SU-DHL-6 (cell line): Measurements from ENCODE around the gene NELFB.

Experiments
- H2AFZ ChIP-seq: fragments of 200-600 bp; sonication (generic); 2 replicates; pipeline ENCODE4 v1.6.1; 2014; ENCODE audit warnings: low read depth, mild to moderate bottlenecking, moderate library complexity, mixed read lengths, antibody characterized with exemption, low read length; ENCODE audit not compliant: severe bottlenecking
- H3F3A ChIP-seq: fragments of 200-600 bp; shearing (Covaris generic); 2 replicates; pipeline ENCODE4 v1.6.0; 2016; ENCODE audit warnings: antibody characterized with exemption, mild to moderate bottlenecking; ENCODE audit not compliant: insufficient read depth
- H3K27ac ChIP-seq: fragments of 200-600 bp; sonication (generic); 2 replicates; pipeline ENCODE4 v1.5.1; 2016; ENCODE audit warnings: low read depth, mild to moderate bottlenecking, low read length, moderate library complexity, mixed read lengths
- H3K27me3 ChIP-seq: fragments of 200-600 bp; sonication (generic), shearing (Covaris generic); 2 replicates; pipeline ENCODE4 v1.6.0; 2014; ENCODE audit warnings: mild to moderate bottlenecking, low read length
- H3K36me3 ChIP-seq: fragments of 200-600 bp; sonication (generic); 2 replicates; pipeline ENCODE4 v1.6.1; 2014; ENCODE audit warnings: mild to moderate bottlenecking, low read length, mixed read lengths
- H3K4me2 ChIP-seq: fragments of 300-600, 200-600 bp; shearing (Covaris generic), sonication (generic); 2 replicates; pipeline ENCODE4 v1.6.0; 2014; ENCODE audit warnings: low read length, low read depth, mild to moderate bottlenecking; ENCODE audit not compliant: poor library complexity, severe bottlenecking
- H3K4me3 ChIP-seq: fragments of 200-600 bp; sonication (generic); 2 replicates; pipeline ENCODE4 v1.5.1; 2014; ENCODE audit warnings: antibody characterized with exemption, low read length, mild to moderate bottlenecking, mixed read lengths; ENCODE audit not compliant: insufficient read depth, poor library complexity, severe bottlenecking
- H3K79me2 ChIP-seq: fragments of 200-600 bp; sonication (generic); 2 replicates; pipeline ENCODE4 v1.6.1; 2014; ENCODE audit warnings: mild to moderate bottlenecking, low read length, moderate library complexity; ENCODE audit not compliant: insufficient read depth
- H3K9ac ChIP-seq: fragments of 200-600 bp; sonication (generic); 2 replicates; pipeline ENCODE4 v1.7.0; 2014; ENCODE audit warnings: mild to moderate bottlenecking, low read length
- H3K9me2 ChIP-seq: fragments of 200-600 bp; sonication (generic); replicated peaks from 2 replicates; pipeline ENCODE4 v1.6.1; 2014; ENCODE audit warnings: low read length; ENCODE audit not compliant: insufficient read depth
- H3K9me3 ChIP-seq: fragments of 200-600 bp; sonication (generic); 2 replicates; pipeline ENCODE4 v1.6.1; 2014; ENCODE audit warnings: low read length, mixed read lengths; ENCODE audit not compliant: insufficient read depth
- H4K20me1 ChIP-seq: fragments of 200-600 bp; sonication (generic); 2 replicates; pipeline ENCODE4 v1.6.1; 2014; ENCODE audit warnings: low read depth, mild to moderate bottlenecking, antibody characterized with exemption, low read length, moderate library complexity, mixed read lengths
- CTCF ChIP-seq: fragments of 200-600 bp; sonication (generic); IDR thresholded peaks from one replicate; pipeline ENCODE4 v1.5.1; 2017; ENCODE audit warnings: antibody characterized with exemption, mild to moderate bottlenecking, low read length, moderate library complexity; ENCODE audit not compliant: insufficient read depth, poor library complexity, severe bottlenecking
- EZH2phosphoT487 ChIP-seq: fragments of 200-600 bp; sonication (generic), shearing (Covaris generic); conservative IDR thresholded peaks from 2 replicates; pipeline ENCODE4 v1.6.1; 2018; ENCODE audit warnings: mild to moderate bottlenecking, antibody characterized with exemption, low read length, moderate library complexity, mixed read lengths

NELFB gene

GRCh38 chr9:137303151-137303892 lies 48.2 kb downstream of the NELFB start:
- Histone ChIP-seq H3K4me2 (no peak overlapping the region), H4K20me1 (no peaks in the 10 kb centered on the region), H3K27ac (no peak overlapping the region), H3K79me2 (no peaks in the 10 kb centered on the region), H3K36me3 (no peaks in the 10 kb centered on the region), H3F3A (no peaks in the 10 kb centered on the region), H3K9me2 (no peaks in the 10 kb centered on the region), H3K27me3 (no peaks in the 10 kb centered on the region), H3K9ac (no peak overlapping the region), H3K9me3 (no peaks in the 10 kb centered on the region), H2AFZ (no peak overlapping the region), H3K4me3 (no peak overlapping the region)
- TF ChIP-seq EZH2phosphoT487 (no peak), CTCF (no peak)

- no peak overlapping the region for H3K9ac ChIP-seq
- H3K36me3 ChIP-seq = no peaks in the 10 kb centered on the region
- H3K27me3 ChIP-seq = no peaks in the 10 kb centered on the region
Measured at GRCh38 chr9:137303893-137304382, 48.8 kb downstream of the NELFB start.

GRCh38 chr9:137304383-137305059 lies 49.4 kb downstream of the NELFB start:
- Histone ChIP-seq H4K20me1 (no peaks in the 10 kb centered on the region), H3K9me3 (no peaks in the 10 kb centered on the region), H3K36me3 (no peaks in the 10 kb centered on the region), H3K27me3 (no peaks in the 10 kb centered on the region), H3K27ac (no peak overlapping the region), H2AFZ (no peak overlapping the region), H3K9ac (no peak overlapping the region), H3F3A (no peaks in the 10 kb centered on the region), H3K79me2 (no peaks in the 10 kb centered on the region), H3K4me2 (no peak overlapping the region), H3K4me3 (no peak overlapping the region), H3K9me2 (no peaks in the 10 kb centered on the region)
- no peak for TF ChIP-seq CTCF
- TF ChIP-seq EZH2phosphoT487 = no peak

More at GRCh38 chr9:137303893-137304382, 48.8 kb downstream of the NELFB start:
- no peaks in the 10 kb centered on the region for H3F3A ChIP-seq
- no peaks in the 10 kb centered on the region for H3K9me3 ChIP-seq
- H4K20me1 ChIP-seq = no peaks in the 10 kb centered on the region
- TF ChIP-seq EZH2phosphoT487 (no peak), CTCF (no peak)
- H3K4me2 ChIP-seq = no peak overlapping the region
- no peak overlapping the region for H3K27ac ChIP-seq
- H3K4me3 ChIP-seq = no peak overlapping the region
- no peaks in the 10 kb centered on the region for H3K9me2 ChIP-seq
- no peaks in the 10 kb centered on the region for H3K79me2 ChIP-seq
- H2AFZ ChIP-seq = no peak overlapping the region
